GM21529 (cell line): ENCODE measurements around the gene VSIG8.

ENCODE experiments used
- ATAC-seq: cut with Tn5 transposase; IDR thresholded peaks from one replicate; pipeline ENCODE4 v1.9.1; 2021; ENCODE audit not compliant: unreplicated experiment

VSIG8 gene

DNA sequence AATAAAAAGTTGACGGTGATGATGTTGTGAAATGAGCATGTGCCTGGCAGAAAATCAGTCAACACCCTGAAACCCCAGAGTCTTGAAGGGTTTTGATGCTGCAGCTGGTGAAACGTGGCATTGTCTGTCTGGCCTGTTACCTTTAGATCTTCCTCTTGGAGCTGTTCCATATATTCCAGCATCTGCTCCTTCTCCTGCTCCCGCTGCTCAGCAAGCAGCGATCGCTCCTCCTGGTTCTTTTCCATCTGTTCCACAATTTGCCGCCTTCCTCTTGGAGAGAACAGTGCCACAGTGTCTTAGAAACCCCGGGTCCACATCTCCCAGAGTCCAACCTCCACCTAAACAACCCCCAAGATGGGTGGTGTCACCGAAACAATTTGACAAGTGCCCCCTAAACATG, 21.8 kb upstream of the VSIG8 start:
- ATAC-seq: no peak

DNA sequence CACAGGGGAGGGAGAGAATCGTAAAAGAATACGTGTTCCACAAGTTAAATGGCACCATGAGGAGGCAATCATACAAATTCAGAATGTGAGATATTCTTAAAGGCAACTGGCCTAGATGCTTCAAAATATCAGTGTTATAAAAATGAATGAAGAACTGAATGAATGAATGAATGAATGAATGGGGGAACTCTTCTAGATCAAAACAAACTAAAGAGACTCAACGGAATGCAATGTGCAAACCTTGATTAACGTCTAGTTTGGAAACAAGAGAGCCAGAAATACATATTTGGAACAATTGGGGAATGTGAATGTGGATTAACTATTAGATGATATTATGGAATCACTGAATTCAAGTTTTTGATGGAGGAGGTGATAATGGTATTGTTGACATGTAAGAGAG, 20.7 kb upstream of the VSIG8 start:
- ATAC-seq: no peak

DNA sequence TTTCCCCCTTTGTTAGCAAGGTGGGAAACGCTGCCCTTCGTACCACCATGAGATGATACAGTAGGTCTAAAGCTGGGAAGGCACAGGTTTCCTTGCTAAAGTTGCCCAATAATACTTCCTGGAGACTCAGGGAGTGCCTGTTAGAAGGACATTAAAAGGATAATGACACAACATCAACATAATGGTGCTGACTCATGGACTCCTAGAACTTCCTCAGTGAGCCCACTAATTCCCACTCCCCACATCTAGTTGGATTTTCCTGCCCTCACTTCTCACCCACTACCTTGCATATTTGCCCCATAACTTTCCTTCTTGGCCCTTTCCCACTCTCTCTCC, 20.0 kb upstream of the VSIG8 start:
- no peak for ATAC-seq

DNA sequence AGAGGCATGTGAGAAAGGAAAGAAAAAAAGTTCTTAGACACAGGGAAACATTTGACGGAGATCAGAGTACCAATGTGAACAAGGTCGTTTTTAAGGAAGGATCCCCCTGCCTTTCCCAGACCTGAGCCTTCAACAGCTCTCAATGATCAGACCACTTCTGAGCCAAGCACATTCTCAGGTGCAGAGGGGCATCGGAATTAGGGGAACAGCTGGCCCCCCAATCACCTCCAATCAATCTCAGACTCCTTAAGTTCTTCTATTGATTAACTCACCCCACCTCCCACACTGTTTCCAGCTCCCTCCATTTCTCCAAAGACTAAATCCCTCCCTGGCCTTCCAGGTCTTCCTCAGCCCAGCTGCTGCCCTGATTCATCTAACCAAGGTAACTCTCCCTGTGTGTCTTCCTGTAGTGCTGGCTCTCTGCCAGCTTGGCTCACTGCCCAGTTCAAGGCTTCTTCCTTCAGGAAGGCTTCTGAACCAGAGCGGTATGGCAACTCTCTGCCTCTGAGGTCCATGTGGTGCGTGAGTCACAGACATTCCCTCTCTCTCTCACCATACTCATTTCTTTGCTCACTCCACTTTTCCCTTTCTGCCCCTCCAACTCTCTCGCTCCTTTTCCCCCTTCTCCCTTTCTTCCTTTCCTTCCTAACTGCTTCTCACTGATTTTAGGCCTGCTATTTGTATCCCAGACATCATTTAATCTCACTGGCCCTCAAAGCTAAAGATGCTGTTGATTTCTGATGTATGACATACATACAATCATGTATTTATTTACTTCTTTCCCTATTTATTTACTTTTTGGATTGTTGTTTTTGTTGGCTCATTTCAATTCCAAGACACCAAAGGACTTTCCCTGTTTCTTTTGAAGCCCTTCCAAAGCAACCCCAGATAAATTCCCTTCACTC, 19.4 kb upstream of the VSIG8 start:
- no peak for ATAC-seq

DNA sequence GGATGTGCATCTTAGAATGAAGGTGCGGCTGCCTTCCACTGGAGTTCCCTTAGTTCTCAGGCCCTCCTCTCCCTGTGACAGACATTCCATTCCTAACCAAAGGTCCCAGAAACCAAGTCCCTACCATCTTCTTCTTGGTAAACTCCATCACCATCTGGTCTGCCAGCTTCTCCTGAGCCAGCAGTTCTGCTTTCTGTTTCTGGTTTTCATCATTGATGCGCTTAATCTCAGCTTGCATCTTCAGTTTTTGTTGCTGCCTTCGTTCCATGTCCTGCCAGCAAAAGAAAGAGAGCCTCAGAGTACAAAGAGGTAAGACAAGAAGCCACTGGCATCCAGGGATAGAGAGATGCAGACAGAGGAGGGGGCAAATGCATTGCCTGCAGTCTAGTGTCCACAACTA, 18.0 kb upstream of the VSIG8 start:
- ATAC-seq: no peak

DNA sequence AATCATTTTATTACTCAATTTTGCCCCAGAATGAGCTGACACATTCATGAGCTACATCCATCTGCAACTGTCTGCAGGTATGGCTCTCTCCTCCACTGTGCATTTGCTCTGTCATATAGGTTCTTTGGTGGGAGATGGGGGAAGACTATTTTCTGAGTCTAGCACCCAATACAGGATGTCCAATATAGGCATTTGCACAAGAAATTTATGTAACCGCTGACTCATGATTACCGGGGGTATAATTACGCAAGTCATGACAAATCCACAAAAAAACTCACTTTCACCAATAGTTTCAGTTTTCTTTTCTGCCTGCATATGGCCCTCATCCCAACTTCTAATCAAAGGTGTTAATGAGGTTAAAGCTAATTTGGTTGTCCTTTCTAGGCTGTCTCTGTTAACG, 17.5 kb upstream of the VSIG8 start:
- no peak for ATAC-seq

DNA sequence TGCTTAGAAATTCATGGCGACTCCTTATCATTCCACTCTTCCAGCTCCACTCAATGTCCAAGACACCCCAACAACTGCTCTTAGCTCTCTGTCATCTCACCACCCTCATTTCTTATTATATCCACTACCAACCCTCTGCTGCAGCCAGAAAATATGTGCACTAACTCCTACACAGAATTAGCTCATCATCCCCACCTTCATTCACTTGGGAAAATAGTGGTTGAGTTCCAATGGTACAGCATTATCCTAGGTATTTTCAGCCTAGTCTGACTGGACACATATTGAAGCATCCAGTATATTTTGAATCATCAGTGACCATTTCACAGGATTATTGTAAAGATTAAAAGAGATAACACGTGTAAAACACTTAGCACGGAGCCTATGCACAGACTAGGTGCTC, 16.7 kb upstream of the VSIG8 start:
- no peak for ATAC-seq

DNA sequence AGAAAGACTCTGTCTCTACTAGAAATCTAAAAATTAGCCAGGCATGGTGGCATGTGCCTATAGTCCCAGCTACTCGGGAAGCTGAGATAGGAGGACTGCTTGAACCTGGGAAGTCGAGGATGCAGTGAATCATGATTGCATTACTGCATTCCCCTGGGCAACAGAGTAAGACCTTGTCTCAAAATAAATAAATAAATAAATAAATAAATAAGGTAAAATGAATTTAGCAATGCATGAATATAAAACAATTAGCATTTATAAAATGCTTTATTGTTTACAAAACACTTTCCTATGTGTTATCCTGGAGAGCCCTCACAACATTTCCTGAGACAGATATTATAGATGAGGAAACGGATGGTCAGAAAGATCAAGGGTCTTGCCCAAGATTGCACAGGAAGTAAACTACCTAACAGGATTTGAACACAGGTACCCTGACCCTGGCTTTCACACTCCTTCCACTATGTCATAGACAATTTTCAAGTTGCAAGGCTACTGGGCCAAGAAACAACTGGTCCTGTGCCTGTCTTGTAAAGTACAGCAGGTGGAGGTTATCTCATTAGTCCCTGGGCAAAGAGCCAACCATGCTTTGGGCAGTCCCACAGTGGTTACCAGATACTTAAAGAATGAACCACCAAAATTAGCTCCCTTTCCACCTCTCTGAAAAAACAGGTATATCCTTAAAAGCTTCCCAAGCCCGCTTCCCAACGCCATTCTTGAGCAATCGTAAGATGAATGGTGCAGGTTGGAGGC, 15.4 kb upstream of the VSIG8 start:
- ATAC-seq: no peak

DNA sequence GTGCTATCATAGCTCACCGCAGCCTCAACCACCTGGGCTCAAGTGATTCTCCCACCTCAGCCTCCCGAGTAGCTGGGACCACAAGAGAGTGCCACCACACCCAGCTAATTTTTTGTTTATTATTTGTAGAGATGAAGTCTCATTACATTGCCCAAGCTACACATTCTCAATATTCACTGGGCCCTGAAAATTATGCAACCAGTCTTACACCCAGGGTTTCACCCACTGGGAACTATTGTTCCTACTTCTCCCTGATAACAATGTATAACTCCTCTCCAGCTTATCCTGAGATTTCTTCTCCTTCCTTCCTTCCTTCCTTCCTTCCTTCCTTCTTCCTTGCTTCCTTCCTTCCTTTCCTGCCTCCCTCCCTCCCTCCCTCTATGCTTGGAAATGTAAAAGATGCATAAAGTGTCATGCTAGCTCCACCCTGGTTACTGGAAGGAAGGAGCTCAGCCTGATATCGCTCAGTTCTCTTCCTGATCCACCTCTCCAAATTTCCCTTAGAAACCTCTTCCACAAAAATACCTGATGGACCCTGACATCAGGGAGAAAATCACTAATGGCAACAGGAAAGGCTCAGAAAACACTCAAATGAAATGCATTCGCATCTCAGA, 11.2 kb upstream of the VSIG8 start:
- no peak for ATAC-seq

DNA sequence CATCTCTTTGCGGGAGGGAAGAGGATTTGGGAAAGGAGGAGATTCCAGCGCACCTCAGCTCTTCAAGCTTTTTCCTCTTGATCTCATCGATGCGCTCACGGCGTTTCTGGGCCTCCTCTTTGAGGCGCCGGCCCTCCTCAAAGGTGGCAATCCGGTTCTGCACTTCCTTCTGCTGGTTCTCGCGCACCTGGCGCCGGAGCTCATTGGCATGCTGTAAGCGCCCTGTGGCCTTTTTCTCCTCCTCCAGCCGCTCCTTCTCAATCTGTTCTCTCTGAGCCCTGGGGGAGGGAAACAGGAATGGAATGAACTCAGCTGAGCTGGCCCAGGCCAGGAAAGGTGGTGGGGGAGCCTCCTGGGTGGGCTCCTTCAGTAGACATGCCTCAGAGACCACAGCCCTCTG, 10.4 kb upstream of the VSIG8 start:
- no peak for ATAC-seq

DNA sequence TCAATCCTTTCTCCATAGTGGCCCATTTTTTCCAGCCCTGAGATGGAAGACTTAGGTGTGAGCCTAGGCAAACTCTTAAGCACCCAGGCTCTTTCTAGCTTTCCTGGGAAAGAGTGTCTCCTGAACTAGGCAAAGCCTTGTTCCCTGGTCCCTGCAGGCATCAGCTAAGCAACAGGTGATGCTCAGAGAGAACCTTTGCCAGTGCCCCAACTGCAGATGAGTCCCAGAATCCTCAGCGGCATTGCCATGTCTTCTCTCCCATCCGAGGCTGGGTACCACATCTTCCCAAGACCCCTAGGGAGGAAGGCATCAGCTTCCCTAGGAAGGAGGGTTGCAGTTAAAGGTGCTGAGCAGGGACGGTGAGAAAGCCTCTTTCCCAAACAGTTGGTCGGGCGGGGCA, 8.2 kb upstream of the VSIG8 start:
- ATAC-seq: no peak

DNA sequence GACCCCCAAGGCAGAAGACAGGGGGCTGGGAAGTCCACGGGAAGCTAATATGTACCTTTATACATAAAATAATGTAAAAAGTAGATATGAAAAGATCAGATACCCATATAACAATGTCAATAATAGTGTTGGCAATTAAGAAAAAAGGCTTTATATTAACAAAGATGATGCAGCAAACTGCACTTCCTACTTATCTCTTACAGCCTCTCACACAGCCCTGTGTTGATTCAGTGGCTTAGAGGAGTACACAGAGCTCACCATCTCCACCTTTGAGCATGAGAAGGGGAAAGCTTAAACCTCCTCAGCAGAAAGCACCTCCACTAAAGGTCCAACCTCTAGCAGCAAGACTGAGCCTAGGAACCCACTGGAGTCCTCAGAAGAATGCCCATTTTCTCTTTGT, 7.2 kb upstream of the VSIG8 start:
- ATAC-seq: no peak

DNA sequence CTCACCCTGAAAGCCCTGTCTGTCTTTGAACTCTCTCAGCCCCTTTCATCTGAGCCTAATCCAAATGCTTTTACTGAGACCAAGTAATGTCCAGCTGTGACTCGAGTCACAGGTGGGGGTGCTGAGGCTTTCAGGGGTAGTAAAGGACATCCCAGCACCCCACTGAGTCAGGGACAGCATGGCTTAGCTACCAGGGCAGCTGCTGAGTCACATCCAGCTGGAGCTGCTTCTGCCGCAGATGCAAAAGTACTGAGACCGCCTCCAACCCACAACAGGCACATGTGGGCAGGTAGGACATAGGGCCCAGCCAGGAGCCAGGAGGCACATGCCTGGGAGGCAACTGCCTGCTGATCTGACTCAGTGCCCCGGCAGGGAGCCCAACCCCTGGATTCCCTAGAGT, 6.7 kb upstream of the VSIG8 start:
- ATAC-seq: no peak

DNA sequence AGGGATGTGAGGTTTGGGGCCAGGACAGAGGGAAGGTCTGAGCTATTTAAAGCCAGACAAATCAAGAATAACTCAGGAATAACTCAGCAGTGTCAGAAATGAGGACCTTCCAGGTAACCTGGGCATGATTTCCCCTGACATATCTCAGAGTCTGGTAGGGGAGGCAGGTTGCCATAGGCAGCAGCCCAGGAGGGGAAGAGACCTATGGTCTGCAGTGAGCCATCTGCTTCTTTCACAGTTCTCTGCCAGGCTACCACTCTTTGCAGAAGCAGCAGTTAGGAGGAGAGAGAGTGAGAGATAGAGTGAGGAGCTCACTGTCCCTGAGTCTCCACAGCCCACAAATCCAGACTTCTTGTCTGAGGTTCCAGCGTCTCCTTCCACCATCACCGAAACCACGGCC, 6.3 kb upstream of the VSIG8 start:
- no peak for ATAC-seq

DNA sequence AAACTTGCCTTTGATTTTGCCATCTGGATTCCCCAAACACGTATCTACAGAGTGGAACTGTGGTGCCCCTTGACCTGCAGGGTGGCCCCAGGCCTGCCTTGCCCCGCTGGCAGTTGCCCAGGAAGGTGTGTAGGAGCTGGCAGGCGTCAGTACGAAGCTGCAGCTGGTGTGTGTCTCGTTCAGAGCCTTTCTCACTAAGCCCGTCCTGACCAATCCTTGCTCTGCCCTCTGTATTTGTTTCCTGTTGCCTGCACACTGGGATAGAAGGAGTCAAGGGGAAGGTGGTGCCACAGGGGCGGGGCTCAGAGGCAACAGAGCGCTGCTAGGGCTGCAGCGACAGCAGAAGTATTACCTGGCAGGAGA, 5.2 kb upstream of the VSIG8 start:
- no peak for ATAC-seq

DNA sequence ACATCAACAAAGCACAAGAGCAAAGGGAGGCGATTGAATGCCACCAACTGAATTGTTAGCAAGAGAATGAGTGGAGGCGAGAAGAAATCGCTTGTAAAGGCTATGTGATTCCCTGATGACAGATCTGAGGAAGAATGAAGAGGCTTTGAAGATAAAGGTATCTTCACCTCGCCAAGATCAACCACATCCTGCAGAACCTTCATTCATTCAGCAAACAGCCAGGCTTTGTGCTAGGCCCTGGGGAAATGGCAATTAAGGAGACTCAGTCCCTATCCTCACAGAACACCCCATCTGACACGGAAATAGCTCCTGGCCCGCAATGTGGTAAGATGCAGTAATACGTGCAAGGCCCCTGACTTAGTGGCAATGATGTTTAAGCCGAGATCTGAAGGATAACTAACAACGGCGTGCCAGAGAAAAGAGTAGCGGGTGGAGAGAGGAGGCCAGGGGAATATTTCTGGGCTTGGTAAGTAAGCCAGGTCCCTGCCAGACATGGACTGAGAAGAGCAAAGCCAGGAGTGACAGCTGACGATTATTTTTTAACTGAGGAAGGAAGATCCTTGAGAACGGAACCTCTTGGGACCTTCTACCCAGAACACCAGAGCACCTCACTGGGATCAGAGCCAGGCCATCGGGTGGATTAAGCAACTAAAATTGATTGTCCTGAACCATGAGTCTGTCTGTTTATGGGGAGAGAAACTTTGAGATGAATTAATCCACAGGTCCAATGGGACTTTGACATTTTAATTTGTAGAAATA, 4.6 kb upstream of the VSIG8 start:
- ATAC-seq: no peak

DNA sequence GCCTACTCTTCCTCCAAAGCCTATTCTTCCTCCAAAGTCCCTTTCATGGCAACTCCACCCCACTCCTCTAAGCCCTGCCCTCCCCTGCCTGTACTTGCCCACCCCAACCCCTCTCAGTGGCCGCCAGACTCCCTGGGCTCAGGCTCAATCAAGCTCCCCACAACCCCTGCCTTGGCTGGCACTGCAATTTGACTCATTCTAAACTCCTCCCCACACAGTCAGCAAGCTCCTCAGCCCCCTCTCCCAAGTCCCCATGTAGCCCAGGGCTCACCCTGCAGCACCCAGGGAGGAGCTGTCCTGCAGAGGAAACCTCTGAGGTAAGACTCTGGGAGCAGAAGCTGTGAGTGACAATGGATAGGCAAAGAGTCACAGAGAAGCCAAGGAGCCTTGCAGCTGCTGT, 3.6 kb upstream of the VSIG8 start:
- ATAC-seq: no peak

DNA sequence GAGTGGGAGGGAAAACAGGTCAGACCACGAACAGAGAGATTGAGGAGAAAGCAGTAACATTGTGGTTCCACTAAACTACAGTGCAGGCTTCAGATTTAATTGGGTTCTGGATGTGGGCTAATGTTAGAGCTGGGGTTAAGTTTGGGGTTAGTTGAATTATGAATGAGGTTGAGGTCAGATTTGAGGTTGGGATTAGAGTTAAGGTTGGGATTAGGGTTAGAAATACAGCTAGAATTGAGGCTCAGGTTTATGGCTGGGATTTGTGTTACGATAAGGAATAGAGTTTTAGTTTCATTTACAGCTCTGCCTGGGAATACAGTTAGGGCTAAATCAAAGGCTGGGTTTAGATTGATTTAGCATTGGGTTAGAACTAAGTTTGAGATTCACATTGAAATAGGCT, 1.8 kb upstream of the VSIG8 start:
- ATAC-seq: no peak

DNA sequence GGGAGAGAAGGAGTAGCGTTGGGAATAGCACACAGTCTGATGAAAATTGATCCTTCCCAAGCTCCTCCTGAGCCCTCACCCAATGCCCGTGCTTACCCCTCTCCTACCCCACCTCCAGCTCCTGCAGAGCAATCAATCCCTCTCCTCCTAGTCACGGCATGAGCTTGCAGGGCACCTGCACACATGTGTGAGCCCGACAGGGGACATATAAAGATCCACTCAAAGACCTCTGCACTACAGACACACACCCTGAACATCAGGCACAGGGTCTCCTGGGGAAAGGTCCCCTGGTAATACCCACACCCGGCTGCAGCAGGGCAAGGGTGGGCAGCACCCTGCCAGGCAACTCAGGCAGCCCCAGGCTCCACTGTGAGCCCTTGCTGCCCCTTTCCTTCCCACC, 426 bp downstream of the VSIG8 start:
- no peak for ATAC-seq

DNA sequence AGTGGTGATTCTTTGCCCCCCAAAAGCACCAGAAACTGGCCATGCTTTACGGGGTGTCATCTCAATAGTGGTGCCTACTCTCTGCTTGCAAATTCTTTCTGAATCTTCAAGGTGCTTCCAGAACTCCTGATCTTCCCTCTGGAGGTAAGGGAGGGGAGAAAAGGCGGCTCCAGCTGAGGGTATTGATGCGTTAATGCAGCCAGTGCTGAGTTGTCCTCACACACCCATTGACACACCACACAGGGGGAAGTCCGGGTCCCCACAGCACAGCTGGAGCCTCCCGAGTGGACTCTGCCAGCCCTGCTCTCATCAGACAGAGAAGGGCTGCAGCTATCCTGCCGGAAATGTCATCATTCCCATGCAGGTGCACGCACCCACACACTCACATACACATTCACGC, 1.2 kb downstream of the VSIG8 start:
- no peak for ATAC-seq

DNA sequence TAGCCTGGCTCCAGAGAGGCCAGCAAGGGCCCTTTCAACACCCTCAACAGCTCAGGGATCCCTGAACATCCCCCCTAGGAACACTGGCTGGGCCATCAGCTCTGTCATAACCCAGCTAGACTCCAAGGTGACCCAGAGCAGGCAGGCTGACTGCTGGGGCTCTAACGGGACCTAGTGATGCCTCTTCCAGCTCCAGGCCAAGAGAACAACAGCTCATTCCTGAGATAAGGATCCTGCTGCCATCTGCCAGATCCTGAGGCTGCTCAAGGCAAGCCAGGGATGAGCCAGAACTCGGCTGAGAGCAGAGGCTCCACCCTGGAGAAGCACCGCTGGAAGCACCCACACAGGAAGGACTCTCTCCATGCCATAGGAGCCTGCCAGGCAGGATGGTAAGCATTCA, 2.0 kb downstream of the VSIG8 start:
- no peak for ATAC-seq
